ENCODE data around the gene GSK3A.

Gene GSK3A

GRCh38 chr19:42242512-42243409 is at the start of gene GSK3A:
GSK3A (minus strand) TSS chr19:42242602; CDS start chr19:42242465, 137 bp downstream.
- no peaks in the 10 kb centered on the region for H3K27me3 ChIP-seq (ENCODE audit: insufficient read depth, low read length)
- peaks cover 17% of the 10 kb centered on the region; the same call in 1 of the 2 replicates for H3K36me3 ChIP-seq (ENCODE audit: insufficient read depth, low read depth, low read length)
- peak within 1 kb of the TSS; percentile 19 for H3K27ac ChIP-seq (ENCODE audit: low read length)
- no peaks in the 10 kb centered on the region for H3K9me3 ChIP-seq (ENCODE audit: insufficient read depth, low read depth, low read length)
- H3K4me3 ChIP-seq (ENCODE audit: low read length): peak within 1 kb of the TSS; percentile 88
- peaks cover 5% of the 10 kb centered on the region; the same call in 1 of the 2 replicates for H3K4me1 ChIP-seq (ENCODE audit: insufficient read depth, low read length)
- peak within 1 kb of the TSS; percentile 85; the same call in 1 of the 2 replicates for H3K9ac ChIP-seq (ENCODE audit: low read depth, low read length)

- Histone ChIP-seq H3K9ac (ENCODE audit: low read depth, low read length) (no peak overlapping the region), H3K36me3 (ENCODE audit: insufficient read depth, low read depth, low read length) (peaks cover 72% of the 10 kb centered on the region), H3K4me1 (ENCODE audit: insufficient read depth, low read length) (no peaks in the 10 kb centered on the region), H3K9me3 (ENCODE audit: insufficient read depth, low read depth, low read length) (no peaks in the 10 kb centered on the region), H3K27ac (ENCODE audit: low read length) (no peak overlapping the region), H3K27me3 (ENCODE audit: insufficient read depth, low read length) (no peaks in the 10 kb centered on the region), H3K4me3 (ENCODE audit: low read length) (no peak overlapping the region)
Measured at GRCh38 chr19:42291435-42291810, 49.0 kb upstream of the GSK3A start.

DNA sequence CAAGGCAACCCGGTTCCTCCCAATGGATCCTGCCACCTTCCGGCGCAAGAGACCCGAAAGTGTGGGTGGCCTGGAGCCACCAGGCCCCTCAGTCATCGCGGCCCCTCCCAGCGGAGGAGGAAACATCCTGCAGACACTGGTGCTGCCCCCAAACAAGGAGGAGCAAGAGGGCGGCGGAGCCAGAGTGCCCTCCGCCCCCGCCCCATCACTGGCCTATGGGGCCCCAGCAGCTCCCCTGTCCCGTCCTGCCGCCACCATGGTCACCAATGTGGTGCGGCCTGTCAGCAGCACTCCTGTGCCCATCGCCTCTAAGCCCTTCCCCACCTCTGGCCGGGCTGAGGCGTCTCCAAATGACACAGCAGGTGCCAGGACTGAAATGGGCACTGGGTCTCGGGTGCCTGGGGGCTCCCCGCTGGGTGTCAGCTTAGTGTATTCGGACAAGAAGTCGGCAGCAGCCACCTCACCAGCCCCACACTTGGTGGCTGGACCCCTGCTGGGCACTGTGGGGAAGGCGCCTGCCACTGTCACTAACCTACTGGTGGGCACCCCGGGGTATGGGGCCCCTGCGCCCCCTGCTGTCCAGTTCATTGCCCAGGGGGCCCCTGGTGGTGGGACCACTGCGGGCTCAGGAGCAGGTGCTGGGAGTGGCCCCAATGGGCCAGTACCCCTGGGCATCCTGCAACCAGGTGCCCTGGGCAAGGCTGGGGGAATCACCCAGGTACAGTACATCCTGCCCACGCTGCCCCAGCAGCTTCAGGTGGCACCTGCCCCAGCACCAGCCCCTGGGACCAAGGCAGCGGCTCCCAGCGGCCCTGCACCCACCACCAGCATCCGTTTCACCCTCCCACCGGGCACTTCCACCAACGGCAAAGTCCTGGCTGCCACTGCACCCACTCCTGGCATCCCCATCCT is 48.4 kb upstream of the GSK3A start:
- no peak overlapping the region for H3K9ac ChIP-seq (ENCODE audit: low read depth, low read length)
- H3K4me1 ChIP-seq (ENCODE audit: insufficient read depth, low read length): 0 out of 2 replicates have a peak, but pooled peaks cover 3% of the 10 kb centered on the region
- H3K27me3 ChIP-seq (ENCODE audit: insufficient read depth, low read length): no peaks in the 10 kb centered on the region
- H3K36me3 ChIP-seq (ENCODE audit: insufficient read depth, low read depth, low read length): peaks cover 72% of the 10 kb centered on the region
- H3K9me3 ChIP-seq (ENCODE audit: insufficient read depth, low read depth, low read length): no peaks in the 10 kb centered on the region
- H3K4me3 ChIP-seq (ENCODE audit: low read length): no peak overlapping the region
- H3K27ac ChIP-seq (ENCODE audit: low read length): no peak overlapping the region

GRCh38 chr19:42290136-42290522 is 47.7 kb upstream of the GSK3A start:
- peaks cover 7% of the 10 kb centered on the region; the same call in 1 of the 2 replicates for H3K4me1 ChIP-seq (ENCODE audit: insufficient read depth, low read length)
- no peaks in the 10 kb centered on the region for H3K27me3 ChIP-seq (ENCODE audit: insufficient read depth, low read length)
- no peak overlapping the region for H3K27ac ChIP-seq (ENCODE audit: low read length)
- no peaks in the 10 kb centered on the region for H3K9me3 ChIP-seq (ENCODE audit: insufficient read depth, low read depth, low read length)
- H3K9ac ChIP-seq (ENCODE audit: low read depth, low read length): no peak overlapping the region
- H3K4me3 ChIP-seq (ENCODE audit: low read length): no peak overlapping the region
- peaks cover 72% of the 10 kb centered on the region for H3K36me3 ChIP-seq (ENCODE audit: insufficient read depth, low read depth, low read length)

- Histone ChIP-seq H3K36me3 (ENCODE audit: insufficient read depth, low read depth, low read length) (peaks cover 71% of the 10 kb centered on the region), H3K9me3 (ENCODE audit: insufficient read depth, low read depth, low read length) (no peaks in the 10 kb centered on the region)
Measured at GRCh38 chr19:42289556-42290041, 47.2 kb upstream of the GSK3A start.

DNA sequence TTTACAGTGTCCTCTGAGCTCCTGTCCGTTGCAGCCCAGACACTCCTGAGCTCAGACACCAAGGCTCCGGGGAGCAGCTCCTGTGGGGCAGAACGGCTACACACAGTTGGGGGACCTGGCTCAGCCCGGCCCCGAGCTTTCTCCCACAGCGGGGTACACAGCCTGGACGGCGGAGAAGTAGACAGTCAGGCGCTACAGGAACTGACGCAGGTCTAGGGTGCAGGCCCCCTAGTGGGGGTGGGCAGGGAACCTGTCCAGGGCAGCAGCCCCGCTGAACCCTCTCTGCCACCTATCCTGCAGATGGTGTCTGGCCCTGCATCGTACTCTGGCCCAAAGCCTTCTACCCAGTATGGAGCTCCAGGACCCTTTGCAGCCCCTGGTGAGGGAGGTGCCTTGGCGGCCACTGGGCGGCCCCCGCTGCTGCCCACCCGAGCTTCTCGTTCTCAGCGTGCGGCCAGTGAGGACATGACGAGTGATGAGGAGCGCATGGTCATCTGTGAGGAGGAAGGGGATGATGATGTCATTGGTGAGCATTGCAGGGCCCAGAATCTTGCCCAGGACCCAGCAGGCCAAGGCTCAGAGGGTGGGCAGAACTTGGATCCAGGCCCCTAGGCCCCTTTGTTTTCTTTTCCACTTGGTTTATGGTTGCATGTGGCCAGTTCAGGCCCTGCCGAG is 46.6 kb upstream of the GSK3A start:
- H3K27ac ChIP-seq (ENCODE audit: low read length): no peak overlapping the region
- no peaks in the 10 kb centered on the region for H3K9me3 ChIP-seq (ENCODE audit: insufficient read depth, low read depth, low read length)
- H3K27me3 ChIP-seq (ENCODE audit: insufficient read depth, low read length): no peaks in the 10 kb centered on the region
- no peak overlapping the region for H3K9ac ChIP-seq (ENCODE audit: low read depth, low read length)
- H3K4me3 ChIP-seq (ENCODE audit: low read length): no peak overlapping the region
- peaks cover 8% of the 10 kb centered on the region; the same call in 1 of the 2 replicates for H3K4me1 ChIP-seq (ENCODE audit: insufficient read depth, low read length)
- H3K36me3 ChIP-seq (ENCODE audit: insufficient read depth, low read depth, low read length): peaks cover 65% of the 10 kb centered on the region

More at GRCh38 chr19:42289556-42290041, 47.2 kb upstream of the GSK3A start:
- H3K27ac ChIP-seq (ENCODE audit: low read length): no peak overlapping the region
- peaks cover 8% of the 10 kb centered on the region; the same call in 1 of the 2 replicates for H3K4me1 ChIP-seq (ENCODE audit: insufficient read depth, low read length)
- no peak overlapping the region for H3K4me3 ChIP-seq (ENCODE audit: low read length)
- H3K9ac ChIP-seq (ENCODE audit: low read depth, low read length): no peak overlapping the region
- H3K27me3 ChIP-seq (ENCODE audit: insufficient read depth, low read length): no peaks in the 10 kb centered on the region

DNA sequence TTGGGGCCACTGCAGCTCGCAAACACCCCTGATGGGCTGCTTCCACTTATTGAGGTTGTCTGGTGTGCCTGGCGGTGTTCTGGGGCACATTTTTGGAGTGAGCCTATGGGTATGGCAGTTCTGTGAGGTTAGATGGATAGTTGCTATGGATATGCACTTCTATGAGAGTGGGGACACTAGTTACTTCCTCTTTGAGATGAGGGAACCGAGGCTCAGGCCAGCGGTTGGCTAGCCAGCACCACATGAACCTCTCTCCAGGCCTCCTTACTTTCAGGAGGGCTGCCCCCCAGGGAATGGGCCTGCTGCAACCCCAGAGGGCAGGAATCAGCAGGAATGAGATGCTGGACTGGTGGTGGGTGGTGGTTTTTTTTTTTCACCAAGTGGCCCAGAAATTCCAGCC is 46.0 kb upstream of the GSK3A start:
- Histone ChIP-seq H3K27me3 (ENCODE audit: insufficient read depth, low read length) (no peaks in the 10 kb centered on the region), H3K4me3 (ENCODE audit: low read length) (no peak overlapping the region), H3K9me3 (ENCODE audit: insufficient read depth, low read depth, low read length) (no peaks in the 10 kb centered on the region), H3K4me1 (ENCODE audit: insufficient read depth, low read length) (peaks cover 9% of the 10 kb centered on the region), H3K36me3 (ENCODE audit: insufficient read depth, low read depth, low read length) (peaks cover 61% of the 10 kb centered on the region), H3K27ac (ENCODE audit: low read length) (no peak overlapping the region), H3K9ac (ENCODE audit: low read depth, low read length) (no peak overlapping the region)

DNA sequence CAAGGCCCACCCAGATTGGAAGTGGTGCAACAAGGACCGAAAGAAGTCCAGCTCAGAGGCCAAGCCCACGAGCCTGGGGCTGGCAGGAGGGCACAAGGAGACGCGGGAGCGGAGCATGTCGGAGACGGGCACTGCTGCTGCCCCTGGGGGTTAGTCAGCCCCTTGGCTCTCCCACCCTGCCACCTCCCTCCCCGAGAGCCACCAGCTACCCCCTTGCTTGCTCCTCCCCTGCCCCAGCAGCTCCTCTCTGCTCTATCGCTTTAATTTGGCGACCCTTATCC is 45.4 kb upstream of the GSK3A start:
- Histone ChIP-seq H3K4me3 (ENCODE audit: low read length) (no peak overlapping the region), H3K9ac (ENCODE audit: low read depth, low read length) (no peak overlapping the region), H3K36me3 (ENCODE audit: insufficient read depth, low read depth, low read length) (peaks cover 54% of the 10 kb centered on the region), H3K27me3 (ENCODE audit: insufficient read depth, low read length) (no peaks in the 10 kb centered on the region), H3K9me3 (ENCODE audit: insufficient read depth, low read depth, low read length) (no peaks in the 10 kb centered on the region), H3K4me1 (ENCODE audit: insufficient read depth, low read length) (peaks cover 15% of the 10 kb centered on the region), H3K27ac (ENCODE audit: low read length) (no peak overlapping the region)

- Histone ChIP-seq H3K9ac (ENCODE audit: low read depth, low read length) (no peak overlapping the region), H3K36me3 (ENCODE audit: insufficient read depth, low read depth, low read length) (peaks cover 49% of the 10 kb centered on the region), H3K4me3 (ENCODE audit: low read length) (no peak overlapping the region), H3K9me3 (ENCODE audit: insufficient read depth, low read depth, low read length) (no peaks in the 10 kb centered on the region), H3K27ac (ENCODE audit: low read length) (no peak overlapping the region), H3K27me3 (ENCODE audit: insufficient read depth, low read length) (no peaks in the 10 kb centered on the region), H3K4me1 (ENCODE audit: insufficient read depth, low read length) (peaks cover 18% of the 10 kb centered on the region)
Measured at GRCh38 chr19:42287017-42287826, 44.8 kb upstream of the GSK3A start.

- H3K27ac ChIP-seq (ENCODE audit: low read length): no peak overlapping the region
Measured at GRCh38 chr19:42286349-42287016, 44.1 kb upstream of the GSK3A start.

More at GRCh38 chr19:42286349-42287016, 44.1 kb upstream of the GSK3A start:
- H3K9ac ChIP-seq (ENCODE audit: low read depth, low read length): no peak overlapping the region
- H3K27me3 ChIP-seq (ENCODE audit: insufficient read depth, low read length): no peaks in the 10 kb centered on the region
- peaks cover 41% of the 10 kb centered on the region for H3K36me3 ChIP-seq (ENCODE audit: insufficient read depth, low read depth, low read length)
- no peak overlapping the region for H3K4me3 ChIP-seq (ENCODE audit: low read length)
- no peaks in the 10 kb centered on the region for H3K9me3 ChIP-seq (ENCODE audit: insufficient read depth, low read depth, low read length)
- H3K4me1 ChIP-seq (ENCODE audit: insufficient read depth, low read length): peaks cover 24% of the 10 kb centered on the region

All from iPS-20b (cell line).